ENCODE measurements around the gene H2AZ1. TPM values are rescaled to one million over a fixed set of nuclear protein-coding genes. Genes with fewer than 3 reads are reported as not detected.

The H2AZ1 gene
- total and polyA plus RNA-seq, 9 of the 15 experiments (the other 6 are each of a cell fraction or from before 2014, with no cell fraction given): 605 to 4,380 (median 768) TPM

- no peak for TF ChIP-seq TRIM28 (IDR thresholded peaks at IDR 0.05)
- TF ChIP-seq ESRRB (CRISPR knock-in tag; IDR thresholded peaks at IDR 0.05; ENCODE audit: borderline replicate concordance): no peak
- TF ChIP-seq ZNF77 (CRISPR knock-in tag; IDR thresholded peaks at IDR 0.05): no peak
- TF ChIP-seq SRSF1 (IDR thresholded peaks at IDR 0.05; ENCODE audit: low read depth, low read length): no peak
- TF ChIP-seq ZBTB40 (IDR thresholded peaks at IDR 0.05): 0 out of 2 replicates have a peak, but pooled peaks have one; percentile 41
- no peak for TF ChIP-seq ZBTB40 (CRISPR knock-in tag; IDR thresholded peaks at IDR 0.05)
- TF ChIP-seq ARID3B (CRISPR knock-in tag; IDR thresholded peaks at IDR 0.05; ENCODE audit: borderline replicate concordance): no peak
- TF ChIP-seq L3MBTL2 (IDR thresholded peaks at IDR 0.05): 0 out of 2 replicates have a peak, but pooled peaks have one; percentile 29
- TF ChIP-seq PML (IDR thresholded peaks at IDR 0.05; ENCODE audit: low read length): no peak
- no peak for TF ChIP-seq STAT5A (IDR thresholded peaks at IDR 0.05; ENCODE audit: borderline replicate concordance, low read length)
These were observed 809 bp upstream of the H2AZ1 start (continued) for GRCh38 chr4:99950913-99951254.

Data from K562 (cell line).